HCT116 (cell line): ENCODE results near the gene GARIN5B. TPM values are rescaled to one million over a fixed set of nuclear protein-coding genes. Genes with fewer than 3 reads are reported as not detected.

Experiments
- ATAC-seq: fragments of 200-7000 bp; cut with Tn5 transposase; 2 replicates; pipeline ENCODE4 v1.9.1; 2020; ENCODE audit warnings: mild to moderate bottlenecking, moderate library complexity
- BruUV-seq: library from RNA; stranded (reverse); fragments of 400-500 nt; replicated peaks from 2 replicates; lab custom pipeline; 2021; lab: Mats Ljungman, UMichigan
- CTCF ChIA-PET: fragments of 300-600 bp; sonication (Branson Sonifier 250); formaldehyde crosslinking; loops from one replicate; lab custom pipeline; 2021; ENCODE audit warnings: antibody characterized with exemption; lab: Charles Lee
- POLR2A ChIA-PET: fragments of 300-600, 350-600 bp; sonication (Branson Sonifier 250); formaldehyde crosslinking; loops from one replicate; lab custom pipeline; 2021; ENCODE audit warnings: antibody characterized with exemption; lab: Charles Lee
- RAD21 ChIA-PET, 2 experiments: fragments of 300-600 bp; sonication (Branson Sonifier 250); formaldehyde crosslinking; loops; one replicate each; lab custom pipeline; 2023; ENCODE audit warnings: low total read pairs in 2 of 2; ENCODE audit not compliant: uncharacterized antibody in 2 of 2, unreplicated experiment in 2 of 2, low non-redundant PET in 1 of 2; lab: Charles Lee
- DNase-seq: peaks from one replicate; pipeline ENCODE4 v3.0.0-alpha.2; 2010; ENCODE audit warnings: low read depth, low spot score
- H2AFZ ChIP-seq: fragments of 200-600 bp; shearing (Covaris generic), sonication (generic); 2 replicates; pipeline ENCODE4 v1.6.1; 2017; ENCODE audit warnings: low read depth, mixed run types, mixed read lengths, antibody characterized with exemption, low read length; ENCODE audit not compliant: poor library complexity, severe bottlenecking
- H3K27ac ChIP-seq: 2 replicates; pipeline ENCODE4 v1.5.1; 2012; ENCODE audit warnings: low read depth, low read length
- H3K27me3 ChIP-seq: fragments of 200-600 bp; sonication (generic); 2 replicates; pipeline ENCODE4 v1.6.1; 2016; ENCODE audit warnings: mixed run types, low read length, mixed read lengths; ENCODE audit not compliant: insufficient read depth
- H3K36me3 ChIP-seq, 2 experiments: fragments of 200-500 bp in 1 of 2; fragments of 200-600 bp in 1 of 2; sonication (Bioruptor generic) in 1 of 2; sonication (generic) in 1 of 2; 2 replicates each; pipeline versions ENCODE4 v1.5.1 to v1.6.1; 2014 to 2016; ENCODE audit warnings: low read length in 2 of 2, inconsistent platforms in 1 of 2, mixed read lengths in 1 of 2, mixed run types in 1 of 2; ENCODE audit not compliant: insufficient read depth in 2 of 2, control insufficient read depth in 1 of 2
- H3K4me1 ChIP-seq, 2 experiments: fragments of 200-600 bp in 1 of 2; sonication (generic) in 1 of 2; 2 replicates each; pipeline versions ENCODE4 v1.5.1 to v1.6.1; 2012 to 2017; ENCODE audit warnings: low read length in 2 of 2, inconsistent platforms in 1 of 2, mild to moderate bottlenecking in 1 of 2, mixed read lengths in 1 of 2, mixed run types in 1 of 2, moderate library complexity in 1 of 2; ENCODE audit not compliant: insufficient read depth in 2 of 2, control insufficient read depth in 1 of 2
- H3K4me2 ChIP-seq: fragments of 200-600 bp; sonication (generic); 2 replicates; pipeline ENCODE4 v1.6.1; 2017; ENCODE audit warnings: mixed run types, low read length, mixed read lengths
- H3K4me3 ChIP-seq, 2 experiments: fragments of 200-600 bp in 1 of 2; sonication (generic) in 1 of 2; replicated peaks in 1 of 2; 2 replicates each; pipeline ENCODE4 v1.5.1; 2011 to 2016; ENCODE audit warnings: low read length in 2 of 2, control low read depth in 1 of 2, low read depth in 1 of 2, mild to moderate bottlenecking in 1 of 2, mixed read lengths in 1 of 2, mixed run types in 1 of 2
- H3K79me2 ChIP-seq: fragments of 200-600 bp; sonication (generic); 2 replicates; pipeline ENCODE4 v1.6.1; 2017; ENCODE audit warnings: mild to moderate bottlenecking, mixed run types, low read length, moderate library complexity, mixed read lengths; ENCODE audit not compliant: insufficient read depth
- H3K9ac ChIP-seq: fragments of 200-600 bp; sonication (generic); 2 replicates; pipeline ENCODE4 v1.6.1; 2016; ENCODE audit warnings: low read length, mixed read lengths
- H3K9me2 ChIP-seq: fragments of 200-600 bp; sonication (generic), shearing (Covaris generic); 2 replicates; pipeline ENCODE4 v1.6.1; 2017; ENCODE audit warnings: mixed run types, mild to moderate bottlenecking, moderate library complexity; ENCODE audit not compliant: insufficient read depth
- H3K9me3 ChIP-seq, 2 experiments: fragments of 200-500 bp in 1 of 2; fragments of 200-600 bp in 1 of 2; sonication (Bioruptor generic) in 1 of 2; sonication (generic) in 1 of 2; 2 replicates each; pipeline ENCODE4 v1.6.1; 2014 to 2017; ENCODE audit warnings: low read length in 2 of 2, mixed read lengths in 2 of 2, inconsistent platforms in 1 of 2, low read depth in 1 of 2, mild to moderate bottlenecking in 1 of 2, mixed run types in 1 of 2, moderate library complexity in 1 of 2; ENCODE audit not compliant: control insufficient read depth in 1 of 2, insufficient read depth in 1 of 2
- H4K20me1 ChIP-seq: fragments of 200-600 bp; sonication (generic), shearing (Covaris generic); 2 replicates; pipeline ENCODE4 v1.6.1; 2017; ENCODE audit warnings: mixed run types, mild to moderate bottlenecking, moderate library complexity; ENCODE audit not compliant: insufficient read depth
- CBX3 ChIP-seq: IDR thresholded peaks from 2 replicates; pipeline ENCODE4 v1.6.1; 2012; ENCODE audit warnings: low read depth
- EZH2 ChIP-seq: fragments of 200-600 bp; sonication (generic); IDR thresholded peaks from 2 replicates; pipeline ENCODE4 v1.6.1; 2017; ENCODE audit warnings: antibody characterized with exemption, mixed run types
- EZH2phosphoT487 ChIP-seq: fragments of 200-600 bp; IDR thresholded peaks from 2 replicates; pipeline ENCODE4 v1.6.1; 2018; ENCODE audit warnings: antibody characterized with exemption, borderline replicate concordance
- FOSL1 ChIP-seq: IDR thresholded peaks from 2 replicates; pipeline ENCODE4 v1.6.1; 2012; ENCODE audit warnings: low read depth
- JUND ChIP-seq: IDR thresholded peaks from 2 replicates; pipeline ENCODE4 v1.6.1; 2012
- REST ChIP-seq: IDR thresholded peaks from 2 replicates; pipeline ENCODE4 v1.6.1; 2012; ENCODE audit warnings: low read depth
- TCF7L2 ChIP-seq: IDR thresholded peaks from 2 replicates; pipeline ENCODE4 v1.7.0; 2011; ENCODE audit warnings: borderline replicate concordance, inconsistent platforms; ENCODE audit not compliant: insufficient read depth, insufficient read length; ENCODE audit errors: extremely low read depth
- ZNF274 ChIP-seq: fragments of 200-500 bp; sonication (Bioruptor generic); IDR thresholded peaks from 2 replicates; pipeline ENCODE4 v1.6.1; 2014; ENCODE audit warnings: mild to moderate bottlenecking, low read depth, low read length, inconsistent platforms
- intact Hi-C: fragments of 100-400 bp; cut with micrococcal nuclease; formaldehyde crosslinking; loops from 2 replicates; pipeline ENCODE4 v1.10.0; 2022
- total RNA-seq: library from RNA; stranded (reverse); gene quantifications from one replicate; pipeline ENCODE4 v1.2.1, GENCODE V29; 2021; ENCODE audit not compliant: unreplicated experiment
- TF ChIP-seq, protein P1 (sequence below): IDR thresholded peaks from 2 replicates; pipeline ENCODE4 v1.6.1; 2011; ENCODE audit warnings: mild to moderate bottlenecking, low read length, moderate library complexity; ENCODE audit not compliant: insufficient replicate concordance; ENCODE audit errors: extremely low read depth
- TF ChIP-seq, protein P2 (sequence below): IDR thresholded peaks from 2 replicates; pipeline ENCODE4 v1.6.1; 2012

Gene GARIN5B
- total RNA-seq, 1 experiment from 2014 or later = not detected

- ChIA-PET POLR2A (interaction anchor here (0.6 to 2.8 kb wide), 5 partner anchors 9 to 20 kb away, joined by 3 to 17 read pairs (median 3); partner anchors contain the start of genes TMEM238 and UBE2S), RAD21 (no interaction called here), CTCF (no interaction called here)
- no peak overlapping the region for H3K4me2 ChIP-seq
- no TSS peak for BruUV-seq
- no peaks in the 10 kb centered on the region for H3K27me3 ChIP-seq
- H3K27ac ChIP-seq = no peak overlapping the region
- ATAC-seq (no peak), DNase-seq (no peak)
- H3K9me3 ChIP-seq = no peaks in the 10 kb centered on the region
- H3K79me2 ChIP-seq = peaks cover 16% of the 10 kb centered on the region
- no peak for TF ChIP-seq EZH2
- no peak for TF ChIP-seq CBX3
- no peak for TF ChIP-seq JUND
- TF ChIP-seq, protein P1, sequence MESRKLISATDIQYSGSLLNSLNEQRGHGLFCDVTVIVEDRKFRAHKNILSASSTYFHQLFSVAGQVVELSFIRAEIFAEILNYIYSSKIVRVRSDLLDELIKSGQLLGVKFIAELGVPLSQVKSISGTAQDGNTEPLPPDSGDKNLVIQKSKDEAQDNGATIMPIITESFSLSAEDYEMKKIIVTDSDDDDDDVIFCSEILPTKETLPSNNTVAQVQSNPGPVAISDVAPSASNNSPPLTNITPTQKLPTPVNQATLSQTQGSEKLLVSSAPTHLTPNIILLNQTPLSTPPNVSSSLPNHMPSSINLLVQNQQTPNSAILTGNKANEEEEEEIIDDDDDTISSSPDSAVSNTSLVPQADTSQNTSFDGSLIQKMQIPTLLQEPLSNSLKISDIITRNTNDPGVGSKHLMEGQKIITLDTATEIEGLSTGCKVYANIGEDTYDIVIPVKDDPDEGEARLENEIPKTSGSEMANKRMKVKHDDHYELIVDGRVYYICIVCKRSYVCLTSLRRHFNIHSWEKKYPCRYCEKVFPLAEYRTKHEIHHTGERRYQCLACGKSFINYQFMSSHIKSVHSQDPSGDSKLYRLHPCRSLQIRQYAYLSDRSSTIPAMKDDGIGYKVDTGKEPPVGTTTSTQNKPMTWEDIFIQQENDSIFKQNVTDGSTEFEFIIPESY = no peak
- no peak for TF ChIP-seq TCF7L2
- TF ChIP-seq EZH2phosphoT487 = no peak
- TF ChIP-seq REST = no peak
- TF ChIP-seq, protein P2, sequence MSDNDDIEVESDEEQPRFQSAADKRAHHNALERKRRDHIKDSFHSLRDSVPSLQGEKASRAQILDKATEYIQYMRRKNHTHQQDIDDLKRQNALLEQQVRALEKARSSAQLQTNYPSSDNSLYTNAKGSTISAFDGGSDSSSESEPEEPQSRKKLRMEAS = no peak
- no peak for TF ChIP-seq ZNF274
- no peak for TF ChIP-seq FOSL1
- TF ChIP-seq, all 23 proteins: peak for 0
- Histone ChIP-seq H4K20me1 (peaks cover 31% of the 10 kb centered on the region; the same call in 1 of the 2 replicates), H3K4me1 (peaks cover 5 to 37% of the 10 kb centered on the region in 2 experiments), H3K36me3 (peaks cover 9 to 21% of the 10 kb centered on the region in 2 experiments), H2AFZ (no peak overlapping the region), H3K4me3 (no peak overlapping the region), H3K9me2 (no peaks in the 10 kb centered on the region), H3K9ac (no peak overlapping the region)
- intact Hi-C loops = no loop called here
Observed at GRCh38 chr19:55392820-55393761, 30.0 kb upstream of the GARIN5B start.
